ENCODE data around the gene CCDC106.
A peak's percentile ranks its signal among the peaks of the same experiment; 100 is the strongest.

CCDC106 gene

DNA sequence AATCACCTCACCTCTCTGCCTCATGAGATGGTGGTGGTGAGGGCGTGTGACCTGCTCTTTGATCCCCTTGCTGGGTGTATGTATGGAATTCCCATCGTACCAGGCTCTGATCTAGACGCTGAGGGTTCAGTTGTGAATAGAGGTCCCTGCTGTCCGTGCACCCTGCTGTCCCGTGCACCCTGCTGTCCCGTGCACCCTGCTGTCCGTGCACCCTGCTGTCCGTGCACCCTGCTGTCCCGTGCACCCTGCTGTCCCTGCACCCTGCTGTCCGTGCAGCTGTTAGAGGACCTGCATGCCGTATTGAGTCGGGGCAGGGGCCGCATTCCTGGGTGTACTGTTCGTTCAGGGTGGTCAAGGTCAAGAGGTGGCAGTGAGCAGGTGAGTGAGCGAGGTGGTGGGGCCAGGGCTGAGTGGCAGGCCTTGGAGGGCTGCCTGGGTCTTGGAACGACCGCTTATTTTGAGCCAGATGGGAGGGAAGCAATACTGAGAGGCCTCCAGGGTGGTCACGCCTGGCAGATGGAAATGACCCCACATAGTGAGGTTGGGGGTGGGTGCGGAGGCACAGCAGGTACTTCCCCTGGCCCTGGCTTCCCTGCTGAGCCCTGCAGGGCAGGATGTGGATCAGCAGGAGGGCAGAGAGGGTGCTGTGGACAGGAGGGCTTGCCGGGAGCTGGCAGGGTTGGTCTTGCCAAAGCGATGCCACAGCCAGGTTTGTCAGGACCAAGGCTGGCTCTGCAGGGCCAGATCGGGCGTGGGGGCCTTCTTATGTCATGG, 22.5 kb downstream of the CCDC106 start:
- Histone ChIP-seq H2AK5ac (ENCODE audit: low read length) (no peak overlapping the region), H3K23ac (ENCODE audit: low read length) (no peak overlapping the region), H3K79me1 (ENCODE audit: low read length) (peaks cover 10% of the 10 kb centered on the region), H2BK120ac (ENCODE audit: low read depth, low read length) (no peak overlapping the region), H3K79me2 (ENCODE audit: control insufficient read depth, insufficient read depth, low read length) (peaks cover 51% of the 10 kb centered on the region), H3K4me2 (ENCODE audit: low read length) (no peak overlapping the region), H3K56ac (ENCODE audit: low read length) (no peak overlapping the region), H2BK15ac (replicated peaks; ENCODE audit: low read depth) (no peak overlapping the region), H3K9ac (ENCODE audit: low read length) (no peak overlapping the region), H3K27ac (ENCODE audit: low read depth, low read length) (no peak overlapping the region), H3K4ac (ENCODE audit: low read depth, low read length) (no peak overlapping the region), H3K36me3 (ENCODE audit: control insufficient read depth, insufficient read depth, low read length) (peaks cover 18% of the 10 kb centered on the region), H3K4me1 (ENCODE audit: control insufficient read depth, low read depth, low read length) (no peaks in the 10 kb centered on the region), H4K5ac (ENCODE audit: low read length) (no peak overlapping the region), H4K8ac (ENCODE audit: low read depth, low read length) (no peak overlapping the region), H2BK5ac (ENCODE audit: low read length) (no peak overlapping the region), H3K27me3 (ENCODE audit: insufficient read depth, low read length, poor library complexity) (no peaks in the 10 kb centered on the region), H3K18ac (ENCODE audit: low read length) (no peak overlapping the region), H3K4me3 (ENCODE audit: low read length) (no peak overlapping the region)
- DNase-seq, result no peak
- WGBS (ENCODE audit: extremely low coverage, insufficient coverage, low lambda C conversion rate), result no CpG with 5 or more reads among the region's 23 CpGs

DNA sequence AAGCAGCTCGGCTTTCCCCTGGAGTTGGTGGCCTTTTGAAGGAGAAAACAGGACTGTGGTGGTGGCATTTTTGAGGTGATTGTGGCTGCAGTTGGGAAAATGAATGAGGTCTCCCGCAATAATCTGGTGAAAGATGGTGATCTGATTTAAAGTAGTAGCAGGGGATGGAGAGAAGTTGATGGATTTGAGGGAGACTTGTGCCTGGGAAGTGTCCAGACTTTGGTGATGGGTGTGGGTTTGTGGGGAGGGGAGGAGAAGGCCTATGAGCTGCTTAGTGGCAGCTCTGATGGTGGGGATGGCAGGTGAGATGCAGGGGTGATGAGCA, 23.0 kb downstream of the CCDC106 start:
- no peak overlapping the region for H2BK15ac ChIP-seq (replicated peaks; ENCODE audit: low read depth)
- H3K4me3 ChIP-seq (ENCODE audit: low read length), result no peak overlapping the region
- no peak overlapping the region for H3K23ac ChIP-seq (ENCODE audit: low read length)
- no peak overlapping the region for H3K4me2 ChIP-seq (ENCODE audit: low read length)
- WGBS (ENCODE audit: extremely low coverage, insufficient coverage, low lambda C conversion rate), result no CpG with 5 or more reads among the region's 2 CpGs
- DNase-seq, result no peak
- H3K79me1 ChIP-seq (ENCODE audit: low read length), result peaks cover 13% of the 10 kb centered on the region
- no peak overlapping the region for H3K27ac ChIP-seq (ENCODE audit: low read depth, low read length)
- H3K9ac ChIP-seq (ENCODE audit: low read length), result no peak overlapping the region
- no peak overlapping the region for H3K18ac ChIP-seq (ENCODE audit: low read length)
- H2BK5ac ChIP-seq (ENCODE audit: low read length), result no peak overlapping the region
- H4K5ac ChIP-seq (ENCODE audit: low read length), result no peak overlapping the region
- no peak overlapping the region for H2BK120ac ChIP-seq (ENCODE audit: low read depth, low read length)
- H4K8ac ChIP-seq (ENCODE audit: low read depth, low read length), result no peak overlapping the region
- H3K4ac ChIP-seq (ENCODE audit: low read depth, low read length), result no peak overlapping the region
- no peaks in the 10 kb centered on the region for H3K27me3 ChIP-seq (ENCODE audit: insufficient read depth, low read length, poor library complexity)
- H3K56ac ChIP-seq (ENCODE audit: low read length), result no peak overlapping the region
- no peak overlapping the region for H2AK5ac ChIP-seq (ENCODE audit: low read length)
- H3K79me2 ChIP-seq (ENCODE audit: control insufficient read depth, insufficient read depth, low read length), result peaks cover 54% of the 10 kb centered on the region
- H3K36me3 ChIP-seq (ENCODE audit: control insufficient read depth, insufficient read depth, low read length), result peaks cover 17% of the 10 kb centered on the region
- H3K4me1 ChIP-seq (ENCODE audit: control insufficient read depth, low read depth, low read length), result no peaks in the 10 kb centered on the region

DNA sequence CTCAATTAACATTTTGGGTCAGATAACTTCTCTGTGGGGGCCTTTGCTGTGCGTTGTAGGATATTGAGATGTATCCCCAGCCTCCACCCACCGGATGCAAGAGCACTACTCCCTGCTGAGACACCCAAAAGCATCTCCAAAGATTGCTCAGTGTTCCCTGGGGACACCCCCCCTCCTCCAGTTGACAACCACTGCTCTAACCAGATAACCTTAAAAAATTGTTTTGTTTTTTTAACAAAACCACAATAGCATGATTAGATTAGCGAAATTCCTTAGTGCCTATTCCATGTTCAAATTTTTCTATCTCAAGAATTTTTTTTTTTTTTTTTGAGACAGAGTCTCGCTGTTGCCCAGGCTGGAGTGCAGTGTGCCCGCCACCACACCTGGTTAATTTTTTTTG, 24.4 kb downstream of the CCDC106 start:
- WGBS (ENCODE audit: extremely low coverage, insufficient coverage, low lambda C conversion rate), result no CpG with 5 or more reads among the region's 5 CpGs
- Histone ChIP-seq H4K5ac (ENCODE audit: low read length) (no peak overlapping the region), H2BK5ac (ENCODE audit: low read length) (no peak overlapping the region), H3K4me2 (ENCODE audit: low read length) (no peak overlapping the region), H3K56ac (ENCODE audit: low read length) (no peak overlapping the region), H4K8ac (ENCODE audit: low read depth, low read length) (no peak overlapping the region), H3K79me1 (ENCODE audit: low read length) (peaks cover 15% of the 10 kb centered on the region), H3K27ac (ENCODE audit: low read depth, low read length) (no peak overlapping the region), H3K9ac (ENCODE audit: low read length) (no peak overlapping the region), H3K4me3 (ENCODE audit: low read length) (no peak overlapping the region), H3K36me3 (ENCODE audit: control insufficient read depth, insufficient read depth, low read length) (peaks cover 9% of the 10 kb centered on the region), H2AK5ac (ENCODE audit: low read length) (no peak overlapping the region), H3K4ac (ENCODE audit: low read depth, low read length) (no peak overlapping the region), H3K18ac (ENCODE audit: low read length) (no peak overlapping the region), H3K4me1 (ENCODE audit: control insufficient read depth, low read depth, low read length) (peaks cover 2% of the 10 kb centered on the region), H2BK15ac (replicated peaks; ENCODE audit: low read depth) (no peak overlapping the region), H3K23ac (ENCODE audit: low read length) (no peak overlapping the region), H3K27me3 (ENCODE audit: insufficient read depth, low read length, poor library complexity) (no peaks in the 10 kb centered on the region), H2BK120ac (ENCODE audit: low read depth, low read length) (no peak overlapping the region), H3K79me2 (ENCODE audit: control insufficient read depth, insufficient read depth, low read length) (peaks cover 53% of the 10 kb centered on the region)
- no peak for DNase-seq

DNA sequence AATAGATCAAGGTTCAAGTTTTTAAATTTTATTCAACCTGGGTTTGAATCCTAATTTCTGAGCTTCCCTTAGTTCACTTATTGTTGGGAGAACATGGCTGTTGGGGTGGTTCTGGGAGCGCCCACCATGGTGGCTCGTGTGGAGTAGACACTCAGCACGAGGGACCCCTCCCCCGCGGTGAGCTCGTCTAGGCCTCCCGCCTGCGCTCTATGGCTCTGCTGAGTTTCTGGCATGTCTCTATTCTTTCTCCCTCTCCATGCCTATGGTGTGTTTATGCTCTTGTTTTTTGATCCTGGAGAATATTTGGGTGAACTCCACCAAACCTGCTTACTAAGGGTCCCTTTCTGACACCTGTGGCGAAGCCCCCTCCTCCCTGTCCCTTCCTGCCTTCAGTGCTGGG, 25.5 kb downstream of the CCDC106 start:
- Histone ChIP-seq H4K8ac (ENCODE audit: low read depth, low read length) (no peak overlapping the region), H3K4ac (ENCODE audit: low read depth, low read length) (no peak overlapping the region), H3K36me3 (ENCODE audit: control insufficient read depth, insufficient read depth, low read length) (peaks cover 9% of the 10 kb centered on the region), H3K23ac (ENCODE audit: low read length) (no peak overlapping the region), H3K18ac (ENCODE audit: low read length) (no peak overlapping the region), H2AK5ac (ENCODE audit: low read length) (no peak overlapping the region), H3K27me3 (ENCODE audit: insufficient read depth, low read length, poor library complexity) (no peaks in the 10 kb centered on the region), H3K56ac (ENCODE audit: low read length) (peak overlapping the region; percentile 17), H3K79me1 (ENCODE audit: low read length) (peaks cover 21% of the 10 kb centered on the region), H2BK120ac (ENCODE audit: low read depth, low read length) (no peak overlapping the region), H3K4me1 (ENCODE audit: control insufficient read depth, low read depth, low read length) (peaks cover 2% of the 10 kb centered on the region), H2BK15ac (replicated peaks; ENCODE audit: low read depth) (no peak overlapping the region), H3K27ac (ENCODE audit: low read depth, low read length) (no peak overlapping the region), H4K5ac (ENCODE audit: low read length) (no peak overlapping the region), H3K4me3 (ENCODE audit: low read length) (no peak overlapping the region), H2BK5ac (ENCODE audit: low read length) (no peak overlapping the region), H3K4me2 (ENCODE audit: low read length) (no peak overlapping the region), H3K9ac (ENCODE audit: low read length) (no peak overlapping the region), H3K79me2 (ENCODE audit: control insufficient read depth, insufficient read depth, low read length) (peaks cover 55% of the 10 kb centered on the region)
- WGBS (ENCODE audit: extremely low coverage, insufficient coverage, low lambda C conversion rate), result no CpG with 5 or more reads among the region's 9 CpGs
- peak; percentile 45 for DNase-seq

DNA sequence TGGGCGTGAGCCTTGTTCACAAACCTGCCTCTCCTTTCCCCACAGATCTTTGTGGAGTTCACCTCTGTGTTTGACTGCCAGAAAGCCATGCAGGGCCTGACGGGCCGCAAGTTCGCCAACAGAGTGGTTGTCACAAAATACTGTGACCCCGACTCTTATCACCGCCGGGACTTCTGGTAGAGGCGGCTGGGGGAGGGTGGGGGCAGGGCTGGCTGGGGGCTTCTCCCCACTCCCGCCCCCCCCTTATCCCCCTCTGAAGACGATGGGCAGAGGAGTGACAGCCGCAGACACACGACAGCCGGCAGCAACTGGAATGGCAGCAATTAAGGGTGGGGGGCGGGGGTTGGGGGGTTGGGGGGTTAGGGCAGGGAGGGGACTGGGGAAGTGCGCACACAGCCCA, 25.9 kb downstream of the CCDC106 start:
- no peak overlapping the region for H2AK5ac ChIP-seq (ENCODE audit: low read length)
- H3K4me3 ChIP-seq (ENCODE audit: low read length), result no peak overlapping the region
- no peak overlapping the region for H3K4me2 ChIP-seq (ENCODE audit: low read length)
- H3K79me1 ChIP-seq (ENCODE audit: low read length), result peaks cover 21% of the 10 kb centered on the region
- no peak overlapping the region for H3K23ac ChIP-seq (ENCODE audit: low read length)
- no peak for DNase-seq
- H2BK15ac ChIP-seq (replicated peaks; ENCODE audit: low read depth), result no peak overlapping the region
- H3K27me3 ChIP-seq (ENCODE audit: insufficient read depth, low read length, poor library complexity), result no peaks in the 10 kb centered on the region
- peaks cover 8% of the 10 kb centered on the region for H3K36me3 ChIP-seq (ENCODE audit: control insufficient read depth, insufficient read depth, low read length)
- no peak overlapping the region for H3K18ac ChIP-seq (ENCODE audit: low read length)
- no peak overlapping the region for H2BK5ac ChIP-seq (ENCODE audit: low read length)
- H2BK120ac ChIP-seq (ENCODE audit: low read depth, low read length), result no peak overlapping the region
- H4K8ac ChIP-seq (ENCODE audit: low read depth, low read length), result no peak overlapping the region
- H4K5ac ChIP-seq (ENCODE audit: low read length), result no peak overlapping the region
- no CpG with 5 or more reads among the region's 15 CpGs for WGBS (ENCODE audit: extremely low coverage, insufficient coverage, low lambda C conversion rate)
- H3K79me2 ChIP-seq (ENCODE audit: control insufficient read depth, insufficient read depth, low read length), result peaks cover 54% of the 10 kb centered on the region
- H3K4me1 ChIP-seq (ENCODE audit: control insufficient read depth, low read depth, low read length), result peaks cover 2% of the 10 kb centered on the region
- peak overlapping the region; percentile 17 for H3K56ac ChIP-seq (ENCODE audit: low read length)
- H3K9ac ChIP-seq (ENCODE audit: low read length), result no peak overlapping the region
- no peak overlapping the region for H3K27ac ChIP-seq (ENCODE audit: low read depth, low read length)
- no peak overlapping the region for H3K4ac ChIP-seq (ENCODE audit: low read depth, low read length)

DNA sequence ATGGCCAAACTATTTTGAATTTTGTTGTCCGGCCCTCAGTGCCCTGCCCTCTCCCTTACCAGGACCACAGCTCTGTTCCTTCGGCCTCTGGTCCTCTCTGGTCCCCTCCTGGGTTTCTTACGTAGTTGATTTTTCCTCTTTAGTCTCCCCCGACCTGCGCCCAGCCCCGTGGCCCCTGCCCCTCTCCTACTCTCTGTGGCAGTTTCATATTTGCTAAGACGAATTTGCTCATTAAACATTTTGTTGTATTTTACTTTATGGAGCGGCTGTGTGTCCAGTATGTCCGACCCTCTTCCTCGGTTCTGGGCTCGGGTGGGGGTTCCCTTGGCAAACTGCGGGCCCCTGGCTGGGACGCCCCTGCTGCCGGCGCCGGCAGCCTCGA, 26.4 kb downstream of the CCDC106 start:
- Histone ChIP-seq H3K36me3 (ENCODE audit: control insufficient read depth, insufficient read depth, low read length) (peaks cover 6% of the 10 kb centered on the region), H3K4me2 (ENCODE audit: low read length) (peak overlapping the region; percentile 29), H3K27me3 (ENCODE audit: insufficient read depth, low read length, poor library complexity) (no peaks in the 10 kb centered on the region), H2BK120ac (ENCODE audit: low read depth, low read length) (no peak overlapping the region), H3K79me2 (ENCODE audit: control insufficient read depth, insufficient read depth, low read length) (peaks cover 51% of the 10 kb centered on the region), H3K18ac (ENCODE audit: low read length) (no peak overlapping the region), H2BK5ac (ENCODE audit: low read length) (no peak overlapping the region), H4K8ac (ENCODE audit: low read depth, low read length) (no peak overlapping the region), H2BK15ac (replicated peaks; ENCODE audit: low read depth) (no peak overlapping the region), H3K4me1 (ENCODE audit: control insufficient read depth, low read depth, low read length) (peaks cover 2% of the 10 kb centered on the region), H3K23ac (ENCODE audit: low read length) (no peak overlapping the region), H3K4me3 (ENCODE audit: low read length) (no peak overlapping the region), H3K9ac (ENCODE audit: low read length) (peak overlapping the region; percentile 71), H2AK5ac (ENCODE audit: low read length) (no peak overlapping the region), H4K5ac (ENCODE audit: low read length) (no peak overlapping the region), H3K27ac (ENCODE audit: low read depth, low read length) (no peak overlapping the region), H3K4ac (ENCODE audit: low read depth, low read length) (no peak overlapping the region), H3K56ac (ENCODE audit: low read length) (peak overlapping the region; percentile 82), H3K79me1 (ENCODE audit: low read length) (peaks cover 23% of the 10 kb centered on the region)
- WGBS (ENCODE audit: extremely low coverage, insufficient coverage, low lambda C conversion rate), result no CpG with 5 or more reads among the region's 17 CpGs
- no peak for DNase-seq

All from mesendoderm (in vitro differentiated cells).